ENCODE results near the gene GDE1. TPM values are rescaled to one million over a fixed set of nuclear protein-coding genes. Genes with fewer than 3 reads are reported as not detected.
"Not testable (repeated sequence)": the region's sequence is repeated elsewhere in the genome, so short reads cannot be mapped to it uniquely, and the experiment has no call there.

The GDE1 gene
- polyA plus RNA-seq, 1 experiment: 100 TPM

DNA sequence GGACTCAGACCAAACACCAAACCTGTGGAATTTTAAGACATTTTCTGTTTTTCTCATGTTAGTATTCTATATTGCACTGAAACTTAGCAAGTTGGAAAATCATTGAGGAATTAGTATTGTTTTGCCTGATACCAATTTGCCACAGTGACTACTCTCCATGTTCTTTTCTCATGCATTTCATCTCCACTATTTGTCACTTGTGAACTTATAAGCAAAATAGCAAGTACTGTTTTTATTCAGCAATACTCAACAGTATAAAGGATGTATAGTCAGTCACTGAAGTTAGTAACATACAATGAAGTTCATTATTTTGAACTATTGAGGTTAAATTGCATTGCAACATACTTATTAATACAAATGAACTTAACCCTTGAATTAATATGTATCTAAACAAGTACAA is 27.8 kb upstream of the GDE1 start:
- Histone ChIP-seq H3K4me3 (ENCODE audit: low read depth, low read length) (no peak overlapping the region), H3K9me3 (ENCODE audit: control insufficient read depth, insufficient read depth, low read length) (no peaks in the 10 kb centered on the region), H3K27me3 (ENCODE audit: control insufficient read depth, insufficient read depth, low read length) (no peaks in the 10 kb centered on the region), H3K27ac (ENCODE audit: low read depth, low read length) (no peak overlapping the region)
- DNase-seq (ENCODE audit: low read depth, low spot score): no peak
- ChIA-PET POLR2A (no interaction called here), CTCF (interaction anchor here (0.8 to 1.4 kb wide), 3 partner anchors 35 to 358 kb away, joined by 3 to 5 read pairs (median 3); no protein-coding TSS in a partner anchor)
- no peak for TF ChIP-seq CTCF (IDR thresholded peaks at IDR 0.05; ENCODE audit: low read depth, low read length)

DNA sequence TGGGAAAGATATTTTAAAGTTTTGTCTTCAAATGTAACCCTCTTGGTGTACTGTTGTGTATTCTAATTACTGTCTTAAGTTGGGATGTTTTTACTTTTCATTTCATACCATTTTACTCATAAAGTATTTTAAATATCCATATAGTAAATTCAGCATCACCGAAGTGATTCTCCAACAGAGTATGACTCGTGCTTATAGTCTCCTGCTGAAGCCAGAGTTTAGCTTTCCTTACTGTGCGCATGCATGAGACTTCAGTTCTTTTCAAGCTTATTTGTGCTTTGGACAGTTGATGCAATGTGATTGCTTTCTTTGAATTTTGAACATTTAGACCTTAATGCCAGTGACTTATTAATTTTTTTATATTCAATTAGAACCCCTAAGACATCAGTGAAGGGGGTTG is 26.2 kb upstream of the GDE1 start:
- ChIA-PET CTCF (no interaction called here), POLR2A (no interaction called here)
- no peak for TF ChIP-seq CTCF (IDR thresholded peaks at IDR 0.05; ENCODE audit: low read depth, low read length)
- Histone ChIP-seq H3K4me3 (ENCODE audit: low read depth, low read length) (no peak overlapping the region), H3K27me3 (ENCODE audit: control insufficient read depth, insufficient read depth, low read length) (no peaks in the 10 kb centered on the region), H3K27ac (ENCODE audit: low read depth, low read length) (no peak overlapping the region), H3K9me3 (ENCODE audit: control insufficient read depth, insufficient read depth, low read length) (no peaks in the 10 kb centered on the region)
- DNase-seq (ENCODE audit: low read depth, low spot score): no peak

DNA sequence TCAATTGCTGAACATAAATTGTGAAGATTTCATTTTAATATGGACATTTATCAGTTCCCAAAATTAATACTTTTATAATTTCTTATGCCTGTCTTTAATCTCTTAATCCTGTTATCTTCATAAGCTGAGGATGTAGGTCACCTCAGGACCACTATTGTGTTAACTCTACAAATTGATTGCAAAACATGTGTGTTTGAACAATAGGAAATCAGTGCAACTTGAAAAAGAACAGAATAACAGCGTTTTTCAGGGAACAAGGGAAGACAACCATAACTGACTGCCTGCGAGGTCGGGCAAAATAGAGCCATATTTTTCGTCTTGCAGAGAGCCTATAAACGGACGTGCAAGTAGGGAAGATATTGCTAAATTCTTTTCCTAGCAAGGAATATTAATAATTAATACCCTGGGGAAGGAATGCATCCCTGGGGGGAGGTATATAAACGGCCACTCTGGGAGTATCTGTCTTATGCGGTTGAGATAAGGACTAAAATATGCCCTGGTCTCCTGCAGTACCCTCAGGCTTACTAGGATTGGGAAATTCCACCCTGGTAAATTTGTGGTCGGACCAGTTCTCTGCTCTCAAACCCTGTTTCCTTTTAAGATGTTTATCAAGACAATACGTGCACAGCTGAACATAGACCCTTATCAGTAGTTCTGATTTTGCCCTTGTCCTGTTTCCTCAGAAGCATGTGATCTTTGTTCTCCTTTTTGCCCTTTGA is 21.5 kb upstream of the GDE1 start:
- H3K27ac ChIP-seq (ENCODE audit: low read depth, low read length); H3K27me3 ChIP-seq (ENCODE audit: control insufficient read depth, insufficient read depth, low read length); POLR2A ChIA-PET; H3K4me3 ChIP-seq (ENCODE audit: low read depth, low read length); DNase-seq (ENCODE audit: low read depth, low spot score); H3K9me3 ChIP-seq (ENCODE audit: control insufficient read depth, insufficient read depth, low read length): not testable (repeated sequence)
- CTCF ChIA-PET: interaction anchor here (1.3 to 1.8 kb wide), 4 partner anchors 10 to 343 kb away, joined by 4 to 10 read pairs (median 6); partner anchors contain the start of gene VPS35L

GRCh38 chr16:19542138-19542821 is 20.4 kb upstream of the GDE1 start:
- POLR2A ChIA-PET: interaction anchor here (0.6 kb wide), 1 partner anchor 14 kb away, joined by 5 read pairs; no protein-coding TSS in a partner anchor

More at GRCh38 chr16:19542138-19542821, 20.4 kb upstream of the GDE1 start:
- CTCF ChIA-PET: interaction anchor here (0.6 to 1.8 kb wide), 6 partner anchors 11 to 365 kb away, joined by 3 to 10 read pairs (median 4); partner anchors contain the start of gene VPS35L
- no peak overlapping the region for H3K27ac ChIP-seq (ENCODE audit: low read depth, low read length)
- H3K4me3 ChIP-seq (ENCODE audit: low read depth, low read length): no peak overlapping the region
- no peak for DNase-seq (ENCODE audit: low read depth, low spot score)
- no peaks in the 10 kb centered on the region for H3K27me3 ChIP-seq (ENCODE audit: control insufficient read depth, insufficient read depth, low read length)
- no peaks in the 10 kb centered on the region for H3K9me3 ChIP-seq (ENCODE audit: control insufficient read depth, insufficient read depth, low read length)
- TF ChIP-seq CTCF (IDR thresholded peaks at IDR 0.05; ENCODE audit: low read depth, low read length): no peak

All from AG04450 (cell line).